ENCODE results near the gene C18orf63. TPM values are rescaled to one million over a fixed set of nuclear protein-coding genes. Genes with fewer than 3 reads are reported as not detected.

Gene C18orf63
- total RNA-seq, 1 donor from 2014 or later, result not detected

DNA sequence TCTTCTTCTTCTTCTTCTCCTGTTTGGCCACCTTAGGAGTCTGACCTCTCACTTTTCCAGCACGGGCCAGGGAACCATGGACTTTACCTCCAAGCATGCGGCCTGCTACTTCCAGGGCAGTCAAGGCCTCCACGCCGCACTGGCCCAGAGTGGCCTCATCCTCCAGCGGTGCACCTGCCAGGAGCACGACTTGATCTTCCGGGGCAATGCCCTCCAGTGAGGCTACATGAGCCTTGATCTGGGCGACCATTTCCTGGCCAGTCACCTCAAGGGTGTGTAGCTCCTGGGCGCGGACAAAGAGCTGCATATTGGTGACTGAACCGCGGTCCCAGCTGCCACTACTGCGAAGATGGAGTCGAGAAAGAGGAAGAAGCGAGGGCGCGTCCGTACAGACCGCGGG is 74.4 kb downstream of the C18orf63 start:
- no peak overlapping the region for H3K4me3 ChIP-seq (ENCODE audit: low read depth, low read length)
- TF ChIP-seq, protein P1, sequence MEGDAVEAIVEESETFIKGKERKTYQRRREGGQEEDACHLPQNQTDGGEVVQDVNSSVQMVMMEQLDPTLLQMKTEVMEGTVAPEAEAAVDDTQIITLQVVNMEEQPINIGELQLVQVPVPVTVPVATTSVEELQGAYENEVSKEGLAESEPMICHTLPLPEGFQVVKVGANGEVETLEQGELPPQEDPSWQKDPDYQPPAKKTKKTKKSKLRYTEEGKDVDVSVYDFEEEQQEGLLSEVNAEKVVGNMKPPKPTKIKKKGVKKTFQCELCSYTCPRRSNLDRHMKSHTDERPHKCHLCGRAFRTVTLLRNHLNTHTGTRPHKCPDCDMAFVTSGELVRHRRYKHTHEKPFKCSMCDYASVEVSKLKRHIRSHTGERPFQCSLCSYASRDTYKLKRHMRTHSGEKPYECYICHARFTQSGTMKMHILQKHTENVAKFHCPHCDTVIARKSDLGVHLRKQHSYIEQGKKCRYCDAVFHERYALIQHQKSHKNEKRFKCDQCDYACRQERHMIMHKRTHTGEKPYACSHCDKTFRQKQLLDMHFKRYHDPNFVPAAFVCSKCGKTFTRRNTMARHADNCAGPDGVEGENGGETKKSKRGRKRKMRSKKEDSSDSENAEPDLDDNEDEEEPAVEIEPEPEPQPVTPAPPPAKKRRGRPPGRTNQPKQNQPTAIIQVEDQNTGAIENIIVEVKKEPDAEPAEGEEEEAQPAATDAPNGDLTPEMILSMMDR (IDR thresholded peaks at IDR 0.05; ENCODE audit: insufficient read depth, low read length, severe bottlenecking), result no peak
- DNase-seq (ENCODE audit: low read depth) (no peak), FAIRE-seq (no peak)
- no peaks in the 10 kb centered on the region for H3K27me3 ChIP-seq (ENCODE audit: control insufficient read depth, insufficient read depth, low read length)
- no peaks in the 10 kb centered on the region for H3K36me3 ChIP-seq (ENCODE audit: control insufficient read depth, insufficient read depth, low read length)

DNA sequence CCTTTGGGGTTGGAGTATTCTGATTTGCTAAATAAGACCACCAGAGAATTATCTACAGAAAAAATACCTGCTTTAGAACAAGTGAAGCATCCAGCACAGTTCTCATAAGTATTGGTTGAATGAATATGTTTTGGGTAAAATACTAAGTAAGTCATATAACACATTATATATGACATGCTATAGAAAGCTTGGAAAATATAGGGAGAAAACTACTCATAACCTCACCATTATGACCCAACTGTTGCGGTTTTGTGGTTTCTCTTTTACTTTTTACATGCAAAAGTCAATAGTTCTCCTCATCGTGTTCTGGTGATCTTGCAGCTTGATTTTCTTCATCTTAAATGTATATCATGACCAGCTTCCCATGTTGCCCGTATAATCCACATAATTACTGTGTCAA is 75.3 kb downstream of the C18orf63 start:
- Histone ChIP-seq H3K27me3 (ENCODE audit: control insufficient read depth, insufficient read depth, low read length) (peaks cover under 1% of the 10 kb centered on the region), H3K4me3 (ENCODE audit: low read depth, low read length) (no peak overlapping the region), H3K36me3 (ENCODE audit: control insufficient read depth, insufficient read depth, low read length) (no peaks in the 10 kb centered on the region)
- DNase-seq (ENCODE audit: low read depth) (no peak), FAIRE-seq (no peak)
- TF ChIP-seq, protein P1 (IDR thresholded peaks at IDR 0.05; ENCODE audit: insufficient read depth, low read length, severe bottlenecking), result no peak

DNA sequence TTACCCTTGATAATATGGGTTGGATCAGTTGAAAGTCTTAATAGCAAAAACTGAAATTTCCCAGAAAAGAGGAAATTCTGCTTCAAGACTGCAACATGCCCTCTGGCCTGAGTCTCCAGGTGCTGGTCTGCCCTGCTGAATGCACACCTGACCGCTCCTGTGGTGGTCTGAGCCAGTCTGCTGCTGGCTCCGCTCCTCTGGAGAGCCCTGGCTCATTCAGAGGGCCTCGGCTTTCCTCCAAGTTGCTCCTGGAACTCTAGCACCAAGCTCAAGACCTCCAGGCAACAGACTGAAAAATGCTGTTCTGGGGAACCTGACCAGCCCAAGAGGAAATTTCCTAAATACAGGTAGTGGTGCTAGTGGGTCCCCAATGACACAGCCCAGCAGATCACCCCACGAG is 76.7 kb downstream of the C18orf63 start:
- TF ChIP-seq, protein P1 (IDR thresholded peaks at IDR 0.05; ENCODE audit: insufficient read depth, low read length, severe bottlenecking), result no peak
- Histone ChIP-seq H3K4me3 (ENCODE audit: low read depth, low read length) (no peak overlapping the region), H3K27me3 (ENCODE audit: control insufficient read depth, insufficient read depth, low read length) (peaks cover 2% of the 10 kb centered on the region), H3K36me3 (ENCODE audit: control insufficient read depth, insufficient read depth, low read length) (no peaks in the 10 kb centered on the region)
- FAIRE-seq (no peak), DNase-seq (ENCODE audit: low read depth) (no peak)

DNA sequence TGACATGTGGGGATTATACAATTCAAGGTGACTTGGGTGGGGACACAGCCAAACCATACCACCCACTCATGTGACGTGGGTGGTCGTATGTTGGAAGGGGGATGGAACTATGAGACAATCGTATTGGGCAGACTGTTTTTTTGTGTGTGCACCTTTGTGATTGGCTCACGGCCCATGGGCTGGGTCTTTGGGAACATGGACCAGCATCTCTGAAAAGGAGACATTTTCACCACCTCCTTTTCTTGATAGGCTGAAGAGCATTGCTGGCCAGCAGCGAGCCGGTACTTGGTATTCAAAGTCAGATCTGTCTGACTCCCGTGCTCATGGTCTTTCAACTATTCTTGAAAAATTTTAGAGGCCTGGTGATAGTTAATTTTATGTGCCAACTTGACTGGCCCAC is 79.4 kb downstream of the C18orf63 start:
- no peaks in the 10 kb centered on the region for H3K36me3 ChIP-seq (ENCODE audit: control insufficient read depth, insufficient read depth, low read length)
- FAIRE-seq, result no peak
- DNase-seq (ENCODE audit: low read depth), result no peak
- H3K27me3 ChIP-seq (ENCODE audit: control insufficient read depth, insufficient read depth, low read length), result peaks cover 2% of the 10 kb centered on the region
- H3K4me3 ChIP-seq (ENCODE audit: low read depth, low read length), result no peak overlapping the region
- TF ChIP-seq, protein P1 (IDR thresholded peaks at IDR 0.05; ENCODE audit: insufficient read depth, low read length, severe bottlenecking), result no peak

DNA sequence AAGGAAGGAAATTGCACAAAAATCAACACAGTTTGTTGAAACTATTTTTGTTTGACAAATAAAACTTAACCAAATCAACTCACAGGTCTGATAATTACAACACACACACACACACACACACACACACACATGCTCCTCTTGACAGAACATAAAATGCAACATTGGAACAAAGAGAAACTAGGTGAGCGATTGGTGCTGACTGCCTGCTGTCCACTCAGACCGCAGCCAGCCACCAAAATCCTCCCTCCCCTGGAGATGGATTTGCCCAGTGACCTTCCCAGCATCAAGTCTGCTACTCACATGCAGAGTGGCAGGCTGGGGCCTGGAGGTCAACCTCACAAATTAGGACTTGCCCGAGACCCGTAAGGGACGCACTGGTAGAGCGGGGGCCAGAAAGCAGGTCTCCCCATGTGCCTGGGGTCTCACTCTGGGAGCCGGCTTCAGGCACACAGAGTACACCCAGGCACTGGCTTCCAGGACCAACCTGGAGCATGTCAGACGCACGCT is 80.1 kb downstream of the C18orf63 start:
- TF ChIP-seq, protein P1 (IDR thresholded peaks at IDR 0.05; ENCODE audit: insufficient read depth, low read length, severe bottlenecking), result no peak
- DNase-seq (ENCODE audit: low read depth), result no peak
- Histone ChIP-seq H3K36me3 (ENCODE audit: control insufficient read depth, insufficient read depth, low read length) (no peaks in the 10 kb centered on the region), H3K4me3 (ENCODE audit: low read depth, low read length) (no peak overlapping the region), H3K27me3 (ENCODE audit: control insufficient read depth, insufficient read depth, low read length) (peaks cover 2% of the 10 kb centered on the region)
- FAIRE-seq, result no peak
